BLaER1 treated with 17β-estradiol and CSF1 and Interleukin-3, amounts not matched to agents 10 nM and 100 nM (cell line): ENCODE measurements around the gene SPAG9.
"Not testable (repeated sequence)": the region's sequence is repeated elsewhere in the genome, so short reads cannot be mapped to it uniquely, and the experiment has no call there.

Source experiments
- H3K27ac ChIP-seq, 11 experiments: shearing (Covaris generic); formaldehyde crosslinking; 2 replicates each; pipeline ENCODE4 v1.8.1; 2022
- H3K27me3 ChIP-seq, 11 experiments: shearing (Covaris generic); formaldehyde crosslinking; 2 replicates each; pipeline ENCODE4 v1.8.1; 2022
- H3K36me3 ChIP-seq, 11 experiments: shearing (Covaris generic); formaldehyde crosslinking; 2 replicates each; pipeline ENCODE4 v1.8.1; 2022
- H3K4me1 ChIP-seq, 10 experiments: shearing (Covaris generic); formaldehyde crosslinking; 2 replicates each; pipeline ENCODE4 v1.8.1; 2022
- H3K4me2 ChIP-seq, 11 experiments: shearing (Covaris generic); formaldehyde crosslinking; 2 replicates each; pipeline ENCODE4 v1.8.1; 2022
- H3K4me3 ChIP-seq, 10 experiments: shearing (Covaris generic); formaldehyde crosslinking; 2 replicates each; pipeline ENCODE4 v1.8.1; 2022
- H3K9ac ChIP-seq, 11 experiments: shearing (Covaris generic); formaldehyde crosslinking; 2 replicates each; pipeline ENCODE4 v1.8.1; 2022
- H3K9me3 ChIP-seq, 11 experiments: shearing (Covaris generic); formaldehyde crosslinking; replicated peaks in 1 of 11; 2 replicates each; pipeline ENCODE4 v1.8.1; 2022
- H4K20me1 ChIP-seq, 11 experiments: shearing (Covaris generic); formaldehyde crosslinking; 2 replicates each; pipeline ENCODE4 v1.8.1; 2022
- Cebpa-rat ChIP-seq, 11 experiments: shearing (Covaris generic); IDR thresholded peaks; 2 replicates each; pipeline ENCODE4 v1.8.1; 2022

Gene SPAG9

DNA sequence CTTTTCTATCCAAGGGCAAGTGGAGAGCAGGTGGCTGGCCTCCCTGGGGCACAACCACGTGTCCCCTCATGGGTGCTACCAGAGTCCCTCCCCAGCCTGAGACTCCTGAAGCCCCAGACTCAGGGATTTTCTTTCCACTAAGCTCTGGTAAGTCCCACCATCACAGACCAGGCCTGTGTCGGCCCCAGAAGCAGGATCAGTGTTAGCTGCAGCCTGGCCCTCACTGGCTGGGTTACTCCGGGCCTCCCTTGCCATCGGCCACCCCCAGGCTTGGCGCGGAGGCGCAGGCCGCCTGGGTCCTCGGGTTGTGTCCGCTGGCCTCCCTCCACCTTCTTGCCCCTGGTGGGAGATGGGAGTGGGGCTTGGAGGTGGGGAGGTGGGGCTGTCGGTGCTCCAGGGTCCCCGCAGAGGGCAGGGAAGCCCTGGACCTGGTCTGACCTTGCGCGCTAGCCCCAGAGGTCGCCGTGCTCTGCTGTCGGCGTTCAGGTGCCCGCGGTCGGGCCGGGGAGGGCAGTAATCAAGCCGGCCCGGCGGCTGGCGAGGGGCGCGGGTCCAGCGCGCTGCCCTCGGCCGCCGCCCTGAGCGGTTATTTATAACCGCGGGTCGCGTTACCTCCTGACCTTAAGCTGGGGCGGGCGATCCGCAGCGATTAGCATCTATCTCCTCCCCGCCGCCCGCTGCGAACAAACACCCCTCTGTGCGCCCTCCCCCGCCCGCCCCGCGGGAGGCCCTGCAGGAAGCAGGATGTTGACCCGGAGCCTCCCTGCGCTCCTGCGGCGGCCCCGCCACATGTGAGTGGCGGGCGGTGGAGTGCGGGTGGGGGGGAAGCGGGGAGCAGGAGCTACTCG, 176.4 kb downstream of the SPAG9 start:
- Histone ChIP-seq H3K4me3 (peak overlapping the region; percentile 45 to 73 (median 65)), H3K27ac (peak overlapping the region; percentile 59 to 94 (median 86))

GRCh38 chr17:50943575-50943933, 177.1 kb downstream of the SPAG9 start:
- Histone ChIP-seq H3K4me3 (peak overlapping the region in 7 of 10 experiments; percentile 63 to 73 (median 66); a peak in 11 of 20 replicates), H3K36me3 (no peaks in the 10 kb centered on the region), H3K4me2 (peak overlapping the region; percentile 84 to 100 (median 97)), H3K4me1 (peaks cover 34 to 64% (median 43%) of the 10 kb centered on the region in 10 experiments), H3K9me3 (no peaks in the 10 kb centered on the region), H4K20me1 (no peaks in the 10 kb centered on the region), H3K27me3 (no peaks in the 10 kb centered on the region), H3K9ac (peak overlapping the region in 9 of 11 experiments; percentile 76 to 89 (median 84); a peak in 16 of 22 replicates), H3K27ac (peak overlapping the region in 9 of 11 experiments; percentile 77 to 94 (median 87); a peak in 12 of 22 replicates)
- TF ChIP-seq Cebpa-rat (IDR thresholded peaks at IDR 0.05): no peak

More for the DNA sequence above, 176.4 kb downstream of the SPAG9 start:
- Histone ChIP-seq H3K27me3 (no peaks in the 10 kb centered on the region), H3K36me3 (no peaks in the 10 kb centered on the region), H3K4me1 (peaks cover 41 to 71% (median 50%) of the 10 kb centered on the region in 10 experiments), H3K4me2 (peak overlapping the region; percentile 84 to 100 (median 97)), H3K9ac (peak overlapping the region; percentile 76 to 89 (median 84)), H4K20me1 (no peaks in the 10 kb centered on the region), H3K9me3 (no peaks in the 10 kb centered on the region)
- no peak for TF ChIP-seq Cebpa-rat (IDR thresholded peaks at IDR 0.05)

GRCh38 chr17:50941676-50942048, 179.0 kb downstream of the SPAG9 start:
- H3K9ac ChIP-seq, H3K4me2 ChIP-seq, H3K27ac ChIP-seq, H3K4me3 ChIP-seq, H4K20me1 ChIP-seq, H3K9me3 ChIP-seq, H3K36me3 ChIP-seq, H3K27me3 ChIP-seq: not testable (repeated sequence)
- H3K4me1 ChIP-seq: peaks cover 19 to 56% (median 30%) of the 10 kb centered on the region in 10 experiments

GRCh38 chr17:50939795-50940684, 180.6 kb downstream of the SPAG9 start:
- no peak overlapping the region; a peak in 1 of 22 replicates for H3K9ac ChIP-seq

GRCh38 chr17:50939542-50939794, 181.2 kb downstream of the SPAG9 start:
- no peak overlapping the region for H3K4me3 ChIP-seq
- peaks cover 33 to 62% (median 42%) of the 10 kb centered on the region in 10 experiments for H3K4me1 ChIP-seq
- no peaks in the 10 kb centered on the region for H4K20me1 ChIP-seq
- no peaks in the 10 kb centered on the region for H3K27me3 ChIP-seq
- H3K9me3 ChIP-seq: no peaks in the 10 kb centered on the region
- TF ChIP-seq Cebpa-rat (IDR thresholded peaks at IDR 0.05): no peak
- H3K36me3 ChIP-seq: no peaks in the 10 kb centered on the region
- H3K9ac ChIP-seq: no peak overlapping the region; a peak in 1 of 22 replicates
- H3K27ac ChIP-seq: no peak overlapping the region
- peak overlapping the region in 1 of 11 experiments; percentile 12; a peak in 1 of 22 replicates for H3K4me2 ChIP-seq

More at GRCh38 chr17:50939795-50940684, 180.6 kb downstream of the SPAG9 start:
- no peaks in the 10 kb centered on the region for H4K20me1 ChIP-seq
- no peaks in the 10 kb centered on the region for H3K36me3 ChIP-seq
- H3K4me3 ChIP-seq: no peak overlapping the region
- no peak for TF ChIP-seq Cebpa-rat (IDR thresholded peaks at IDR 0.05)
- peaks cover 31 to 61% (median 41%) of the 10 kb centered on the region in 10 experiments for H3K4me1 ChIP-seq
- H3K9me3 ChIP-seq: no peaks in the 10 kb centered on the region
- H3K27me3 ChIP-seq: no peaks in the 10 kb centered on the region
- no peak overlapping the region for H3K27ac ChIP-seq
- H3K4me2 ChIP-seq: no peak overlapping the region; a peak in 1 of 22 replicates

GRCh38 chr17:50938821-50939541, 181.7 kb downstream of the SPAG9 start:
- H3K4me2 ChIP-seq: peak overlapping the region in 2 of 11 experiments; percentile 12 to 18; a peak in 2 of 22 replicates

DNA sequence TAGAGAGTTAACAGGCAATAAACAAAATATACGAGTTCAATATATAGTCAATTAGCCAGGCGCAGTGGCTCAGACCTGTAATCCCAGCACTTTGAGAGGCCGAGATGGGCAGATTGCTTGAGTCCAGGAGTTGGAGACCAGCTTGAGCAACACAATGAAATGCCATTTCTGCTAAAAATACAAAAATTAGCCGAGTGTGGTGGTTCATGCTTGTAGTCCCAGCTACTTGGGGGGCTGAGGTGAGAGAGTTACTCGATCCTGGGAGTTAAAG, 184.7 kb downstream of the SPAG9 start:
- H3K36me3 ChIP-seq: no peaks in the 10 kb centered on the region
- H3K9me3 ChIP-seq: no peaks in the 10 kb centered on the region
- H3K4me2 ChIP-seq: peak overlapping the region; percentile 59 to 95 (median 75)
- peak overlapping the region in 6 of 11 experiments; percentile 33 to 94 (median 62); a peak in 13 of 22 replicates for H3K27ac ChIP-seq
- TF ChIP-seq Cebpa-rat (IDR thresholded peaks at IDR 0.05): no peak
- H3K4me1 ChIP-seq: peaks cover 38 to 70% (median 54%) of the 10 kb centered on the region in 10 experiments
- H4K20me1 ChIP-seq: no peaks in the 10 kb centered on the region
- H3K4me3 ChIP-seq: no peak overlapping the region
- no peaks in the 10 kb centered on the region for H3K27me3 ChIP-seq
- peak overlapping the region in 2 of 11 experiments; percentile 23 to 30; a peak in 1 of 22 replicates for H3K9ac ChIP-seq

More at GRCh38 chr17:50938821-50939541, 181.7 kb downstream of the SPAG9 start:
- H3K9me3 ChIP-seq: no peaks in the 10 kb centered on the region
- no peak overlapping the region for H3K4me3 ChIP-seq
- TF ChIP-seq Cebpa-rat (IDR thresholded peaks at IDR 0.05): no peak
- no peak overlapping the region for H3K9ac ChIP-seq
- no peaks in the 10 kb centered on the region for H3K27me3 ChIP-seq
- no peak overlapping the region for H3K27ac ChIP-seq
- no peaks in the 10 kb centered on the region for H3K36me3 ChIP-seq
- peaks cover 33 to 64% (median 41%) of the 10 kb centered on the region in 10 experiments for H3K4me1 ChIP-seq
- no peaks in the 10 kb centered on the region for H4K20me1 ChIP-seq

DNA sequence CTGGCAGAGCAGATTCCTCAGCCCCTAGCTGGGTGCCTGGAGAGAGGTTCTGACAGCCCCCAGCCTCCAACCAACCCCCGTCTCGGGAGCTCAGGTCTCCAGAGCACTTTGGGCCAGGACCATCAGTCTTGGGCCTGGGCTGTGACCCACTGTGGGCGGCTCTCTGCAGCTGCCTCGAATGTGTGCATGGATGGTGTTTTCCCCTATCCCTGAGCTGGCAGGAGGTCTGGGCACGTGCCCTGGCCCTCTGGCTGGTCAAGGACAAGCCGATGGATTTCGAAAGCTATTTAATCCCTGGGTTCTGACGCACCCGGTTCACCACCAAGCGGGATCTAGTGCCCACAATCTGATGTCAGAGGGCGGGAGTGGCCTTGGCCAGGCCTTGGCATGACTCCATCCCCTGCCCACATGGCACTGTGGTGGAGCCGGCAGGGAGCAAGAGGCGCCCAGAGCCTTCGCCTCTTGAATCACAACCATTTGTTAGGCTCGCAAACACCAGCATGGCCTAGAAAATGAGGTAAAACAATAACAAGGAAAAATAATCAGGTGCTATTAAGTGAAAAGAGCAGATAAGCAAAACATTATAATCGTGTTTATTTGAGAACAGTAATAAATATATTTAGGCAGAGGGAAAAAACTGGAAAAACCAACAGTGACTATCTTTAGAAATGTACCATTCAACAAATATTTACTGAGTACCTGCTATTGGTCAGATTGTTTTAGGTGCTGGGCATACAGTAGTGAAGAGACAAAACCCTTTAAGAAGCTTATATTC, 185.3 kb downstream of the SPAG9 start:
- peak overlapping the region; percentile 59 to 95 (median 75) for H3K4me2 ChIP-seq

More for the DNA sequence above, 185.3 kb downstream of the SPAG9 start:
- Histone ChIP-seq H3K27me3 (no peaks in the 10 kb centered on the region), H3K9ac (peak overlapping the region in 5 of 11 experiments; percentile 10 to 23 (median 15); a peak in 5 of 22 replicates), H3K4me3 (no peak overlapping the region), H4K20me1 (no peaks in the 10 kb centered on the region), H3K9me3 (no peaks in the 10 kb centered on the region), H3K4me1 (peaks cover 43 to 76% (median 60%) of the 10 kb centered on the region in 10 experiments), H3K27ac (peak overlapping the region in 8 of 11 experiments; percentile 18 to 94 (median 52); a peak in 14 of 22 replicates), H3K36me3 (no peaks in the 10 kb centered on the region)
- TF ChIP-seq Cebpa-rat (IDR thresholded peaks at IDR 0.05): no peak
